Fibroblast of pulmonary artery (primary cell): Measurements from ENCODE around the gene KLHL36.
"Not testable (repeated sequence)": the region's sequence is repeated elsewhere in the genome, so short reads cannot be mapped to it uniquely, and the experiment has no call there.

Experiments
- DNase-seq: peaks from one replicate; pipeline ENCODE4 v3.0.0-alpha.2; 2010; ENCODE audit warnings: low read depth
- H3K4me3 ChIP-seq: replicated peaks from 2 replicates; pipeline ENCODE4 v1.5.1; 2011; ENCODE audit warnings: low read depth, mild to moderate bottlenecking, control low read depth, low read length, moderate library complexity
- CTCF ChIP-seq: IDR thresholded peaks from 2 replicates; pipeline ENCODE4 v1.5.1; 2011; ENCODE audit warnings: mild to moderate bottlenecking, control low read depth, low read length, inconsistent platforms; ENCODE audit errors: missing control alignments

The KLHL36 gene

GRCh38 chr16:84692451-84693214, 44.3 kb downstream of the KLHL36 start:
- H3K4me3 ChIP-seq, result no peak overlapping the region
- peak; percentile 91 for DNase-seq
- TF ChIP-seq CTCF, result no peak

GRCh38 chr16:84693869-84694268, 45.6 kb downstream of the KLHL36 start:
- not testable (repeated sequence) for DNase-seq

DNA sequence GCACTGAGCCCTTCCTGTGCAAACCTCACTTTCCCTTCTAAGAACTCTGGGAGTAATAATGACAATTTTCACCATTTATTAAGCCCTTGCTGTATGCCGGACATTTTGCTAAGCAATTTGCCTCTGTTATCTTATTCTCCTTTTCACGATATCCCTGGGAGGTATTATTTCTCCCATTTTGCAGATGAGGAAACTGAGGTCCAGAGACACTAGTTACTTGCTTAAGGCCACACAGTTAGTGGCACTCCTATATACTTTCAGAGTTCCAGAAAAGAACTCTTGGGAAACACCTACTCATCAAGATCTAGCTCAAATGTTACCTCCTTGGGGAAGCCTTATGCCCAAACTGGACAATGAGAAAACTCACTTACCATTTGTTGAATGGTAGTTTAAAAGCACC, 46.7 kb downstream of the KLHL36 start:
- H3K4me3 ChIP-seq, result no peak overlapping the region
- no peak for TF ChIP-seq CTCF
- no peak for DNase-seq

More at GRCh38 chr16:84693869-84694268, 45.6 kb downstream of the KLHL36 start:
- H3K4me3 ChIP-seq, result not testable (repeated sequence)

- no peak for DNase-seq
- no peak for TF ChIP-seq CTCF
- H3K4me3 ChIP-seq, result peak overlapping the region; percentile 91
These were observed 50.9 kb downstream of the KLHL36 start for GRCh38 chr16:84699147-84699711.

GRCh38 chr16:84699712-84700445, 51.6 kb downstream of the KLHL36 start, which contains the start of gene USP10:
Gene USP10, plus strand, starts transcription at chr16:84700000. Its CDS starts 91 bp downstream, at chr16:84700091.
- DNase-seq, result peak; percentile 73
- no peak for TF ChIP-seq CTCF
- H3K4me3 ChIP-seq, result peak within 1 kb of the TSS; percentile 91

DNA sequence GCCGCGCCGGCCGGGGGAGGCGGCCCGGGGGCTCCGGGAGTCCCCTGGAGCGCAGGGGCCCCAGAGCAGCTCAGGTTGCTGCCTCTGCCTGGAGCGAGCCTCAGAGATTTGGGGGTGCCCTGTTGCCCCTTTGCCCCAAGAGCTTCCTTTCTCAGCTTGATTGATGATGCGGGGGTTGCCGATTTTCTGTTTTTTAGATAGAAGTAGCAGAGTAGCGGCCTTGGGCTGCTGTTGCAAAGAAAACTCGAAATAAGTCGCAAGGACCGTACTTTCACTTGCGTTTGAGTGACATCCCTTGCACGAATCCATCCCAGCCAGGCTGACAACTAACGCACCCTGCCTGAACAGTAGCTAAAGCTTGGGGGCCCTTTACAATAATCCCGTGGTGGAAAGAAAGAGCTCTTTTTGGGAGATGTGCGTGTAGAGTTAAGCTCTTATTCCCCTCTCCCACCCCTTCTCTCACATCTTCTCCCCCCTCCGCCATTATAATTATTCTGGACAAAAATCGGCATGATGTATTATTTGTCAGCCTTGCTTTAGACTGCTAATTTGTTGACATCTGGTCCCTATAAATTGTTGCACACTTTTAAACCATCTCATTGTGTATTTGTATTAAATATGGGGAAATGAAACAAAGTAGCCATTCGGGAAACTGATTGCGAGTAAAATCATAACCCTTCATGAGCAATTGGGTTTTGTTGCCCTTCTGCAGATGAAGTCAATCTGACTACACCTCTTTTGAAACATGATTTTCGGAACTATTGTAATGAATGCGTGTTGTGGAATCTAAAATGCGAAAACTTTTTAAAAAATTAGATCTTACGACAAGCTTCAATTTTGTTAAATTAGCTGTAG, 52.4 kb downstream of the KLHL36 start:
- DNase-seq, result peak; percentile 30
- H3K4me3 ChIP-seq, result peak overlapping the region; percentile 91

More for the DNA sequence above, 52.4 kb downstream of the KLHL36 start:
- TF ChIP-seq CTCF, result no peak
